Dermis blood vessel endothelial cell (primary cell): ENCODE measurements around the gene FAM168A. TPM values are rescaled to one million over a fixed set of nuclear protein-coding genes. Genes with fewer than 3 reads are reported as not detected.
A peak's percentile ranks its signal among the peaks of the same experiment; 100 is the strongest.
"Not testable (repeated sequence)": the region's sequence is repeated elsewhere in the genome, so short reads cannot be mapped to it uniquely, and the experiment has no call there.

Experiments
- DNase-seq: peaks from one replicate; pipeline ENCODE4 v3.0.0; 2010
- total RNA-seq: library from RNA; depleted of rRNA; stranded (reverse); fragments of >200 nt; gene quantifications from 2 replicates; pipeline ENCODE4 v1.2.3, GENCODE V29; 2014

Gene FAM168A
- total RNA-seq, 1 donor from 2014 or later, result 12.1 TPM

DNA sequence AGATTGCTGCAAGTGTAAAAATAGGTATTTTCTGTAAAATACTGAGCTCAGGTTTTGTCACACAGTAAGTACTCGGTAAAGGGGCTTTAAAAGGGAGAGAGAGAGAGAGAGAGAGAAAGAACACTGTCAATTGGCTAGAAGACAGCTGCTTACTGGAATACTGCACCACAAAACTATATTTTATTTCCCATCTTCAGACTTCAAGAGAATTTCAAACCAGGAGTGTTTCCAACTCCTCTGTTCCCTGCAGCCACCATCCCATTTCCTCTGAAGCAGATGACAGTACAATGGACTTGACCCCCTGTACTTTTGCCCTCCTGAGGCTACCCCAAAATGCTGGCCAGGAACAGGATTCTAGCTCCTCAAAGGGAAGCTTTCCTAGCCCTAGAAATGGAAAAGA lies 132.0 kb downstream of the FAM168A start:
- DNase-seq, result no peak

DNA sequence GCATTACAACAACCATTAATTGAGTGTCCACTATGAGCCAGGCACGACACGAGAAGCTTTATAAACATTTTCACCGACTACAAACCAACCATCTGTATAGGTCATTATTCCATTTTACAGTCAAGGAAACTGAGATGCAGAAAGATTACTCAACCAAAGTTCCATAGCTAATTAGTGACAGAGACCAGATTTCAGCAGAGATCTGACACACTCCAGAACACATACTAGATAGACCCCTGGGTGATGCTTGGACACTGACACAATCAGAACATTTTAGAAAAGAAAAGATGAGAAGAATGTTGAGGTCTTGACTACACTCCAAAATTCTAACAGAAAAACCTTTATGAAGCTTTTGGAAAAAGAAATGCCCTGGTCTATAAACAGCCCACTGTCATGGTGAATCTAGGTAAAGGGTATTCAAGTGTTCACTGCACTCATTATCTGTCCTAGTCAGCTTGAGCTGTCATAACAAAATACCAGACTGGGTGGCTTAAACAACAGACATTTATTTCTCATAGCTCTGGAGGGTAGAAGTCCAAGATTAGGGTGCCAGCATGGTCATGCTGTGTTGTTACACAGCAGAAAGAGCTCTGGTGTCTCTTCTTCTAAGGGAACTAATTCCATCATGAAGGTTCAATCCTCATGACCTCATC lies 132.8 kb downstream of the FAM168A start:
- no peak for DNase-seq

DNA sequence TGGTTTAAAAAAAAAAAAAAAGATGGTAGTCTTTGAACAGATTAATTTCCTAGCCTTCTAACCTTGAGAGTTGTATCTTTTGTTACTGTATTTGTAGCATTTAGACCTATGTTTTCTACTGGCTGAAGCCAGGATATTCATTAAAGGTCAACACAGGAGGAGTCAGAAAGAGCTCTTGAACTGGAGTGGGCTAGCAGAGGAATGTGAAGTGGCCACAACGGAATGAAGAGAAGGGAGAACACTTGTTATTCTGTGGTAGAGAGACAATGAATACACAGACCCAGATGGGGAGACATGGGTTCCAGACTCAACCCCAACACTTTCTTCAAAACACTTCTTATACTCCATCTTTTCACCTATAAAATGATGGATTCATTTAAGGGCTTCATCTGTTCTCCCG lies 133.6 kb downstream of the FAM168A start:
- DNase-seq, result no peak

DNA sequence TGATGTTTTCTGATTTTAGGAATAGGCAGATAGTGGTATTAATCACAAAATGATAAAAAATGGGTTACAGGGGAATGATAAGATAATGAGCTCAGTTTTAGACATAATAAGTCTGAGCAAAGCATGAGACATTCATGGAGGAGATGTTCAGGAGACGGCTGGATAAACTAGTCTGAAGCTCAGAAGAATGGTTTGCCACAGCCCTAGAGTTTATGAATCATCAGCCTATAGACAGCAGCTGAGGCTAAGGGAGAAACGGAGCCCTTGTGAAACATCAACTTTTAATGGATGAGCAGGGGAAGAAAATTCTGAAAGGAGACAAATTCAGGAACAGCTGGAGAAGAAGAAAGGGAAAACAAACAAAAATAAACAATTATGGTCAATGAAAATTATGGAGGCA lies 134.6 kb downstream of the FAM168A start:
- no peak for DNase-seq

DNA sequence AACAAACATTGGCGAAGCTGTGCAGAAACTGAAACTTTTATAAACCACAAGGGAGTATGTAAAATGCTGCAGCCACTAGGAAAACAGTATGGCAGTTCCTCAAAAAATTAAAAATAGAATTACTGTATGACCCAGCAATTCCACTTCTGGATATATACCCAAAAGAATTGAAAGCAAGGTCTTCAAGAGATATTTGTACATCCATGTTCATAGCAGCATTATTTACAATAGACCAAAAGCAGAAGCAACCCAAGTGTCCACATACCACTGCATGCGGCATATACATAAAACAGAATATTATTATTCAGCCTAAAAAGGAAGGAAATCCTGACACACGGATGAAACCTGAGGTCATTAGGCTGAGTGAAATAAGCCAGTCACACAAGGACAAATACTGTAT lies 135.9 kb downstream of the FAM168A start:
- DNase-seq, result peak; percentile 6

DNA sequence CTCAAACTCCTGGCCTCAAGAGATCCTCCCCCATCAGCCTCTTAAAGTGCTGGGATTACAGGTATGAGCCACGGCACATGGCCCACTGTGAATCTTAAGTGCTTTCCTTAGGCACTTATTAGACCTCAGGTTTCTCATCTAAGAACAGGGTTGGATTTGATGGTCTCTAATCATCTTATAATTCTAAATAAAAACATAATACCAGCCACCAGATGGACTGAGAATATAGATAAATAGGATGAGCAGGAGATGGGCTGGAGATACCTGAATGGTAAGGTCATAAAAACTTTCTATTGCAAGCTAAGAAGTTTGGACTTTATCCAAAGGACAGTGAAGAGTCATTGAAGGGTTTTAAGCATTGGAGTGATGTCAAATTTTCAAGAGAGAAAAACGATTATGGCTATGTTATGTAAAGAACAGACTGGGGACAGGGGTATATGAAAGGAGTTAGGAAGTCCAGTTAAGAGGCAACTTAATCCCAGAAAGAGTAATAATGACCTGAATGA lies 136.5 kb downstream of the FAM168A start:
- DNase-seq, result no peak

DNA sequence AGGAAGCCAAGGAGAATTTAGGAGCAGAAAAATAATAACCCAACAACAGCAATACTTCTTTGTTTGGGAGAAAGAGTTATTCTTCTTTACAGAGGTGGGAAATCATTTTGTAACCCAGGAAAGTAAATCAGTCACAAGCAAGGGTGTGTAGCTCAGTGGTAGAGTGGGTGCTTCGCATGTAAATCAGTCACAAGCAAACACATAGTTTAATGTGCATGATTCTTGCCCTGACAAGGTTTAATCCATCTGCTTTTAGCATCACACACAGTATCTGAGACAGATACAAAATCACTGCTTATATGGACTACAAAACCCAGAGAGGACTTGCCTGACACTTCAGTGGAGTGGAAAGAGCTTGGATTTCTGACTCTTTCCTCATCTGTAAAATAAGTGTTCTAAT lies 139.7 kb downstream of the FAM168A start:
- DNase-seq, result no peak

DNA sequence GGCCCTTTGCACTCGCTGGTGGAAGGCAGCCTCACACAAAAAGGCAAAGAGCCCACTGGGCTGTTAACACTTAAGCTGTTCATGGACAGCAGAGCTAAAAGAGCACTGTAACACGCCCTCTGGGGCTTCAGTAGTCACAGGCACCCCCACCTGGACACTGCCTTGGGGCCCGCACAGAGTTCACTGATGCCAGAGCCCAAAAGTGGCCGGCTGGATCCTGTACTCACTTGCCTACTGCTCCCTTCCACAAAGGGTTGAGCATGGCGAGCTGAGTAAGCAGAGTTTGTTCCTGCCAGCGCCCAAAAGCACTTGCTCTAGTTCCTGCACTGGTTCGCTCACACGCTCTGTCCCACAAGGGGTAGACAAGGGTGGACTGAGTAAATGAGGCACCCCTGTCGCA lies 142.9 kb downstream of the FAM168A start:
- DNase-seq, result no peak

DNA sequence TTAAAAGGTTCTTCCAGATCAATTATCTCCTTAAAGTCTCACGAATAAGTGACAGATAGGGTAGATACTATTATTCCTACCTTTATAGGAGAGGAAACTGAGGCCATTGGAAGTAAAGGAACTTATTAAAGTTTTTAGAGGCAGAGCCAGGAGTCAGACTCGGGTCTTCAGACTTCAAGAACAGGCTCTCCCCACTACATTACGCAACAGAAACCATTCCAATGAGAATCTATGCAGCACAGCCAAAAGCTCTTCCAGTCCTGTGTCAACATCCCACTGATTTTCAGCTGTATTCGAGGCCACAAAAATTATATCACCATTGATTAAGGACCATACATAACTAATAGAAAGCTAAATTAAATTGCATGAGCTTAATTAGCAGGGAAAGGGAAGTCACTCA lies 144.3 kb downstream of the FAM168A start:
- no peak for DNase-seq

DNA sequence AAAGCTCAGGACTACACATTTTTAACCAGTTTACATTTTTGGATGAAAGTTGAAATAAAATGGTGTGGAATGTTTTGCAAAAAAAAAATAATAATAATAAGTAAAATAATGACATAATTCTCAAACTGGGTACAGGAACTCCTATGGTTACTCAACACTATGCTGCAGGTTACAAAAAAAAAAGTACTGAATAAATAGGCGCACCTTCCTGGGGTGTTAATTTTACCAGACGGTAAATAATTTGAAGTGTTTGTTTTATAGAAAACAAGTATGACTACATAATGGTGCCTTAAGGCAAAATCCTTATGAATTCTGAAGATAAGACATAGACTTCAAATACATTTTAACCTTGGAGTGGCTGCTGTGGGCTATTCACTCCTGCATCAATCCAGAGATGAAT lies 145.2 kb downstream of the FAM168A start:
- DNase-seq, result no peak

DNA sequence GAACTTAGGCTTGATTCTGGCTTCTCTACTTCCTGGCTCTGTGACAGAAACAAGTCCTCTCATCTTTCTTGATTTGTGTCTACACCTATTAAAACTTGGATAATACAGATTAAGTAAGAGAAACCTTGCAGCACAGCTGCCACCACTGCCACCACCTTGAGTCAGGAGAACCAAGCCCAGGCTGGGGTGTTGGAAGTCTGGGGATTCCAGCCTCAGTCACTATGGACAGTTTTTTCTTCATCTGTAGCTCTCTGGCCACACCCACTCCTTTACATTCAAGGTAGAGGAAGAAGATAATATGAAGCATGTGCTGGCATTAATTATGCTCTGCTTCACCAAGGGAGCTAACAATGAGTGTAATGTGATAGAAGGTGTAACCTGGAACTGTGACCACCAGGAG lies 146.0 kb downstream of the FAM168A start:
- DNase-seq, result no peak

DNA sequence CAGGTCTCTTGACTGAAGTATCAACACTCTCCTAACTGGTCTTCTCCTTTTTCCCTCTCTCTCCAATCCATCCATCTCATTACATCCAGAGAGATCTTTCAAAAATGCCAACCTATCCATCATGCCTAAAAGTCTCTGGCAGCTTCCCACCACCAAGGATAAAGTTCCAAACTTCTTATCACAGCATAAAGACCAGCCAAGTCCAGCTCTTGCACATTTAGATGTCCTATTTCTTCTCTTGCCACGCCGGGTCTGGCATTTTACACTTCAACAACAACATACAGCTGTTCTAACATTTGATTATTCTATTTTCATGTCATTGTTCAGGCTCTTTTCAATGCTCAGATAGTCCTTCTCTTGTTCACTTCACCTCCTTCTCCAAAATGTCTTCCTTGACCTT lies 151.1 kb downstream of the FAM168A start:
- no peak for DNase-seq

DNA sequence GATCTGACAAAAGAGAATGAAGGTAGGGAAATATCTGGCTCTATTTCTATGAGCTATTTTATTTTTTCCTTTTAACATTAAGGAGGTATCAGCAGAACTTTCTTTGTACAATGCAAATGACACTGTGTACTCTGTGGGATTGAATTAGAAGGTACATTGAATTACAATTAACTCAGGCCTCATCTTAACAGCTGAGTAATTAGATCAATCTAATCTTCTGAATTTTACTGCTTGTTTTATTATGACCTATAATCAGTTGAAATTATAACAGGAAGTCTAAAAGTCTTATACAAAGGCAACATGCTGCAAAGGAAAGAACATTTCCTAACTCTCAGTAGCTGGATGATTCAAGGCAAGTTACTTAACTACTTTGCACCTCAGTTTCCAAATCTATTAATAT lies 151.9 kb downstream of the FAM168A start:
- DNase-seq, result peak; percentile 13

DNA sequence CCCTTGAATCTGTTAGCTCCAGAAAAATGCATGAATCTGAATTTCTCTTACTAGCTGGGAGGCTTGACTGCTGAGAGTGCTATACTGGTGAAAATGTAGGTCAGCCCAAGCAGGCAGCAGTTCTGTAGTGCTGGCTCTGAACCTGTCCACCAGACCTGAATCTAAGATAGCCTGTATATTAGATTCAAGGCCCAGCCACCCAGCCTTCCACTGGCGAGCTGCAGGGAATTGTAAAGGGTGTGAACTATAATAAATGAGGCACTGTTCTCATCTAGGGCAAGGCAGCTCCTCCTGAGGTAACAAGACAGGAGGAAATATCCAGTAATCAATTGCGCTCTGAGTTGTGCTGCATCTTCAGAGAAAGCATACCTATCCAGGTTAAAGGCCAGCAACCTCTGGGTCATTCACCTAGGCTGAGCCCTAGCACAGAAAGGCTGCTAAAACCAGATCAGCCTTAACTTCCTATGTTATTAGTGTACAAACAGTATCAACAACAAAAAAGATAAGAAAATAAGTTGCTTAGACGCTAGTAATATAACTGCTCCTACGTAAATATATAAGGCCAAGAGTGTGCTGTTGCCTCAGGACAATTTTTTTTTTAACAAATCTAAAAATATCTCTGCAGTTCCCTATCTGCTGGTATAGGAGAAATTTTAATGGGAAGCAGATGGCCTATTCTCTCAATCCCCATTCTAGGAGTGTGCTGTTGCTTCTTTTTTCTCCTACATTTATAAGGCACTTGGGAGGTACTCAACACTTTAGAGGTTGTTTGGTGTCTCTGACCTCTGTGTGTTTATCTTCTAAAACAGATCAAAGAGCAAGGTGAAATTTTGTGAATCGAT lies 158.7 kb downstream of the FAM168A start:
- DNase-seq, result no peak

DNA sequence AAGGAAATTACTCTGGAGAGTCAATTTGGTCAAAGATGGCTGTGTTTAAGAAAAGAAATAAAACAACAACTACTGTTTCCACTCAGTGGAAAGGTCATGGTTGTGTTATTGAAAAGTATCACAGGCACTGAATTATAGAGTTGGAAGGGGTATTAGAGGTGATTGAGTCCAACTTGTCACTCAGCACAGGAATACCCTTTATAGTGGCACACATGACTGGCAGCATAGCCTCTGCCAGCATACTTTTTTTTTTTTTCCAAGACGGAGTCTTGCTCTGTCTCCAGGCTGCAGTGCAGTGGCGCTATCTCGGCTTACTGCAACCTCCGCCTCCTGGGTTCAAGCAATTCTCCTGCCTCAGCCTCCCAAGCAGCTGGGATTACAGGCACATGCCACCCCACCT lies 161.1 kb downstream of the FAM168A start:
- not testable (repeated sequence) for DNase-seq

DNA sequence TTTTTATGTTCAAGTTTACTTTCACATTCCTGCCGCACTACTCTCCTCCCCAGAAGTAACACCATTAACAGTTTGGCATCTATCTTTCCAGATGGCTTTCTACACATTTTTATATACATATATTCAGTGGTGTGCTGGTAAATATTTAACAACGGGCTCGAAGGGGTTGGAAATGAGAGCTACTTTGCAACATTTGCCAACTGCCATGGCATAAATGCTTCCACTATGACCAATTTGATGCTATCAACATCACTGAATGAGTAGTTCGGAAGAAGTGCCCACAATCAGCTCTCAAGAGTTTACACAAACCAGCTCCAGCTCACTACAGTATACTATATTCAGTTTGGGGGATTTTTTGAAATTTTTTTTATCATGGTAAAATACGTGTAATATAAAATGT lies 166.5 kb downstream of the FAM168A start:
- DNase-seq, result no peak

DNA sequence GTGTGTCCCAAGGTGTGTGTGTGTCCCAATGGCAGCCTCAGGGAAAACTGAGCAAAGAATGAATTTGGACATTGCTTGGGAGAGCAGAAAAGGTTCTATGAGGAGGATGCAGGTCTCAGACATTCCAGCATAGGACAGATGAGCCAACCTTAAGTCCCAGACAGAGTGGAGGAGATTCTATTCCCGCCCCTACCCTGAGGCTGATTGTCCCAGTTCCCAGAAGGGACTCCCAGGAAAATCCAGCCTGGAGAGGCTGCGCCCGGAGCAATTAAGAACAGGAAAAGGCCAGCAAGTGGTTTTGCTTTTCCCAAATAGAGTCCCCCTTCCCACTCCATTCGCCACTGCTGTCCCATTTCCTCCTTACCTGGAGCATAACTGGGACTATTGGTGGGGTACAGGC lies 167.6 kb downstream of the FAM168A start:
- no peak for DNase-seq

DNA sequence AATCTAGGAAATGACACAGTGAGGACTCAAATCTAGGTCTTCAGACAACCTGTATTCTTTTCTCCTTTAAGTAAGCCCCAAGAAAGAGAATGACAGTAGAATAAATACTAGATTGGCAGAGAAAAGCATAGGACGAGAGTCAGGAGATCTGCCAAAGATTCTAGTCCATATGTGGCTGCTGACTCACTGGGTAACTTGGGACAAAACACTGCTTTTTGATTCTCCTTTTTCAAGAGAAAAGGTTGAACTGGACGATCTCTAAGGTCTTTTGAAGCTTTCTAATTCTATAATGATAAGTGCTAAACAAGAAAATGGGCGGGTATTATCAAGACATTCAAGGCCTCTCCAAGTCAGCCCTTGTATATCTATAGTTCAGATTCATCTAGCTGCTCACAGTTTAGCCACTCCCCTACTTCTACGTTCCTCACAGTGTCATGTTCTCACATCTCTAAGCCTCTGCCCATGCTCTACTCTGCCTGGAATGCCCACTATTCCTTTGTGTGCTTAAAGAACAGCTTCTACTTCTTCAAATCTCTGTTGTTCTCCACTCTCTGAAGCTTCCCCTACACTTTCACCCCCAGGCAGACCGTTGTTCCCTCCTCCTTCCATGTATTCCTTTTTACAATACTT lies 168.7 kb downstream of the FAM168A start:
- DNase-seq, result peak; percentile 10

DNA sequence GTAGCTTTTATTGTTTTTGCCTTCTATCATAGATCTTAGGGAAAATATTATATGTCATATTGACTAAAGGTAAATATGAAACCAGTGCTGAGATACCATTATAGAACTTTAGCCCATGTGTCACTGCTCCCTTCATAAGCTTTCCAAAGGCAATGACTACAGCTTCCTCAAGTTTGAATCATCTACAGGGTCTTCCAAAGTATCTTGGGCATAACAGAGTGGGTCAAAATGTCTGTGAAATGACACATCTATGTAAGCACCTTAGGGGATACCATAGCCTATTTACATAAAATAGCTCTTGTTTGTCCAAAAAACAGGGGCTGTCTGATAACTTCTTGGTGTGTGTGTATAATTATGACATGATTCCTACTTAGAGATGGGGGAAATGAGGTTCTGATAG lies 169.2 kb downstream of the FAM168A start:
- DNase-seq, result peak; percentile 5

DNA sequence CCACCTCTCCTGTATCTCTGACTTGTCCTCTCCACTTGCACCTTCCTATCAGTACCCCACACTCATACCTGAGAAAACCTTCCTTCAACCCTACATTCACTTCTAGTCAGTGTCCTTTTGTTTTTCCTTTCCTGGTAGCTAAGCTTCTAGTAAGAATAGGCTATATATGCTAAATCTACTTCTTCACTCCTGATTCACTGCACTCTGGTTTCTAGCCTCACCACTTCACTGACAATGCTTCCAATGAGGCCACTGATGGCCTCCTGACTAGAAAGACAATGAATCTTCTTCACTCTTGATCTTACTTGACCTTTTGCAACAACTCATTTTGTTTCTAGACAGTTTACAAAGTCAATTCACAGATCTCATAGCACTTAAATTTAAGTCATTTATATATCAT lies 169.7 kb downstream of the FAM168A start:
- no peak for DNase-seq

DNA sequence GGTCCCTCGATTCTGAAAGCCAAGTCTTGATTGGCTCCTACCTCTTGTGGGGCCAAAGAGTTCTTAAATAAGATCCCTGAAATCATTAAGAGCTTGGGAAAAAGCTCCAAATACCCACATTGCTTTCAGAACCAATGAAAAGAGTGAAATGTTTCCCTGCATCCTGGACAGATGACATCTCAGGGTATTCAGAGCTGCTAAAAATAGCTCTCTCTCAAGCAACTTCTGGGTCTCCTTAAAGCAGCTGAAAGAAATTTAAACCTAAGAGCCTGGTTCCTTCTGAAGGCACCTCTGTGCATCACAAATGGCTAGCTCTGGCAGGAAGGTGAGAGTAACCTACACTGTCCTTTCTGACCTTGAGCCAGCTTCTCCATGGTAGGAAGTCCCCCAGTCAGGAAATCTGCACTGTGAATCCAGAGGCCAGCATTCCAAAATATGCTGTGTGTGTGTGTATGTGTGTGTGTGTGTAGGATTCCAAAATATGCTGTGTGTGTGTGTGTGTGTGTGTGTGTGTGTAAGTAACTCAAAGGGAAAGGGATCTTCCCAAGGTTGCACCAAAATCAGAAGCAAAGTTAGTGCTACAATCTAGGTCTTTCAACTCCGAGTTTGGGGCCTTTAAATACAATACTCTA lies 171.6 kb downstream of the FAM168A start:
- DNase-seq, result peak; percentile 10

DNA sequence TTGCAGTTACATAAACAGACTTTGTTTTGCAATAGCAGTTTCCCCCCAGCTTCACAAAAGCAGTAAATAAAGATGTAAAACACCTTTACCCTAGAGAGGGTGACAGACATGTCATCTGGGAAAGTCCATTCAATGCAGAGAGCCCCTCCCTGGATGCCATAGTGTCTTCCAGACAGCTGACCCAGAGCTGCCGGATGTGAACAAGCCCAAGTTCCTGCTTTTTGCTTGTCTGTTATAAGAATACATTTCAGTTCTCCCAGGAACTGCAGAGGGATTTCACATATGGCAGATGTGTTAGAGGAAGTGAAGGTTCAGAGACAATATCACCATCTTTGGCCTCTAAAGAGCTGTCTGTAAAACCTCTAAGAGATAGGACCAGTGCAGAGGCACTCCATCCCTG lies 172.8 kb downstream of the FAM168A start:
- no peak for DNase-seq

DNA sequence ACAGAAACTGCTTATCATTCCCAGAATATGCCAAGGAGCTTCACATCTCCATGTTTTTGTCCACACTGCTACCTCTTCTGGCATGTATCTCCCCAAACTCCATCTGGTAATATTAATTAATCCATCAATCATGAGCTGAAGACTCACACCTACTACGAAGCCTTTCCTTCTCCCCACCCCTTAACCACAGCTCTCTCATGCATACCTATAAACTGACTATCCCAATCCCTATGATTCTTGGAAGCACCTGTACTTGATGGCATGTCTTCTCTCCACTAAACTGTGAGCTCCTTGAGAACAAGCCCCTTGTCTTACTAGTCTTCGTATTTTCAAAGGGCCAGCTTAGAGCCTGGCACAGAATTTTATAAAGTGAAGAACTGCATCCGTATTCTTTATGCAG lies 174.4 kb downstream of the FAM168A start:
- DNase-seq, result no peak
